ENCODE data around the gene TVP23C.
"Not testable (repeated sequence)": the region's sequence is repeated elsewhere in the genome, so short reads cannot be mapped to it uniquely, and the experiment has no call there.

TVP23C gene

DNA sequence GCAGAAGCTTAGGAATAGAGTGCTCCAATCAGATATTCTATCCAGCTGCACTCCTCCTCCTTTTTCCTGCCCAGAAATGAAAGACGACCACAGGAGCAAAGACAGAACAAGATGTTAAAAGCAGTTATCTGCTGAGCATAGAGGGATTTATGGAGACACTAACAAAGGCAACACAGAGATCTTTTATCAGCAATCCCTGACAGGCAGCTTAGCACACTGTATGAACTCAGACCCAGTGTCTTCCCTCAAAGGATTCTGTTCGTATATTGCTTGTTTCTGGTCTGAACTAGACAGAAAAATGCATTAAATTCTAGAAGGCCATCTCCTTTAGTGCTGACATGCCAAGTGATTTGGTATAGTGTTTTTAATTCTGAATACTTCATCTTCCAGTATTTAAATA lies 16.7 kb downstream of the TVP23C start:
- in situ Hi-C loops (cut with HindIII; ENCODE audit: low pct_unique_long_range_greater_than_20kb, low sequenced_read_pairs); DNase-seq (ENCODE audit: low read depth in 1 of 2, low spot score in 1 of 2): not testable (repeated sequence)

DNA sequence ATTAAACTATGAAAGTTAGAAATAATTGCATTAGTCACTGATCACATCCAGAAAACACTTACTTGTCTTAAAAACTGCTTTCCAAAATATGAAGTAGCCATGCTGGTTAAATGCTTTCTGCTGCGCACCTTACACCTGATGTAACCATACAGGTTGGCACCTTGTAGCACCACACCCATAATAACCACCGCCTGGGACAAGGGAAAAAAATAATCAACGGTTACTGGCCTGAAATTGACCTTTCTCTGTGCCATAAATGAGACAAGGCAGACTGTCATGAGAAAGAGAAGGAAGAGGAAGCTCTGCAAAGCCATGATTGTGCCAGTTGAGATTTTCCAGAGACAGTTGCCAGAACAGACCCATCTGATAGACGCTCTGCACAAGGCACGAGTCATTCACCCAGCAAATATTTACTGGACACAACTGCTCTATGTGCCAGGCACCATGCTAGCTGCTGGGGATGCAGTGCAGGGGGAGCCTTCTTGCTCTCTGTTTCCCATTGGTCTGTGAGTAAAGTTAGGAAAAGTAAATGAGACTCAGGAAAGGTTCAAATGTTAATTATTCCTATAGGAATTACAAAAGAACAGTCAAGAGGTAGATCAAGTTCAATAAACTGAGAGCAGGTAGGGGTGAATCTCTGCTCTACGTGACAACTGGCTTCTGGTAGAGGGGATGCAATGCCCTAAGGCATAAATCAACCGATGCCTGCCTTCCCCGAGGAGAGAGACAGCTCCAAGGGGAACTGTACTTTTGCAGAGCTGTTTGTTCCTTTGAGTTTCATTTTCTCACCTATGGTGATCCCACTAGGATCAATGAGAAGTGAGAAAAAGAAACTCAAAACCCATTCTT lies 22.7 kb downstream of the TVP23C start:
- in situ Hi-C loops (cut with HindIII; ENCODE audit: low pct_unique_long_range_greater_than_20kb, low sequenced_read_pairs); DNase-seq (ENCODE audit: low read depth in 1 of 2, low spot score in 1 of 2): not testable (repeated sequence)

DNA sequence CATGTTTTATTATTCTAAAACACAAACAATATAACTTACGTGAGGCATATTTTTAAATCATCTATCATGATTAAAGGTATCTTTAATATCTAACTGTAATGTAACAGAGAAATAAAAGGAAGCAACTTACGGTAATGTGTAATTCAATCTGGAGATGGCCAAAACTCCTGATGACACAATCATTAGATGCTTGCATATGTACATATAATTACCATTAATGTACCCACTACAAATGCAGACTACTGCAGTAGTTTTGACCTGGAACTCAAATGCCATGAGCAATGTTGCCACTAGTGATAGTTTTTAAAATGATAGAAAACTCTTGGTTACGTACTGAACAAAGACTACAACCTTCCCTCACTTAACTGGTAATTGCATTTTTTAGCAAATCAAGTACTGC lies 30.2 kb downstream of the TVP23C start:
- in situ Hi-C loops (cut with HindIII; ENCODE audit: low pct_unique_long_range_greater_than_20kb, low sequenced_read_pairs), result not testable (repeated sequence)

DNA sequence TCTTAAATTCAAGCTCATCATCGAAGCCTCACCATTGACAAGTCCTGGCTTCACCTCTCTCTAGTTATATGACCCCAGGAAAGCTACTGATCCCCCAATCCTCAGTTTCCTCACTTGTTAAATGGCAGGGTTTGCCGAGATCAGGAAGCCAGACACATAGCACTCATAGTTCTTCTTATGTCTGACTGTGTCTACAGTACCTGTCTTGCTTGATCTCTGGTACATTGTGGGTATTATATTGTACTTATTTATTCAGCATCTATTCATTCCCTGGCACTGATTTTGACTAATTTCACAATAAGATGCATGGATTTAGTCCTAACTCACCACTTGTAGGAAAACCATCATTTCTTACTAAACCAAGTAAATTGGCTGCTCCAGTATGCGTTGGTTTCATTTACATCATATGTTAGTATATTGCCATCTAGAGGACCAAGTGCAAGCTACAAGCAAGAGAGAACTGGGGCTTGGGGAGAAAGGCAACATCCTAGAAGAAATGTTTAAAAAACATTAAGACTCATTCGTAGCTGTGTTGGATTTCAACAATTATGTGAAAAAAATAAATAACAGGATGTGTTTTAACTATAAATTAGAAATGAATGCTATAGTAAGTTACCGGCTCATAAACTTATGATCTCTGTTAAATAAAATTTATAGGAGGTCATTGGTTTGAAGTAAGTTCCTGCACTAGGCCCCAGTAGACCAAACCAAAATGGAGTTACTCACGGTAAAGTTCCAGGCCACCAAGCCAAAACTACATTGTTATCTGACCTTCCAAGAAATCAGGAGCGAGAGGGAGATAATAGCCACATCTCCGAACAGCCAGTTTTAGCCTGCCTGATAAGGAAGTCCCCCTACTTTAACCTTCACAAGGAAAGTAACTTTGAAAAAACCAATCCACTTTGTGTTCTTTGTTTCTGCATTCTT lies 36.7 kb downstream of the TVP23C start:
- in situ Hi-C loops (cut with HindIII; ENCODE audit: low pct_unique_long_range_greater_than_20kb, low sequenced_read_pairs), result not testable (repeated sequence)
- peak in 1 of 2 experiments; percentile 56 for DNase-seq (ENCODE audit: low read depth in 1 of 2, low spot score in 1 of 2)

More for the DNA sequence above, 30.2 kb downstream of the TVP23C start:
- DNase-seq (ENCODE audit: low read depth in 1 of 2, low spot score in 1 of 2), result not testable (repeated sequence)

DNA sequence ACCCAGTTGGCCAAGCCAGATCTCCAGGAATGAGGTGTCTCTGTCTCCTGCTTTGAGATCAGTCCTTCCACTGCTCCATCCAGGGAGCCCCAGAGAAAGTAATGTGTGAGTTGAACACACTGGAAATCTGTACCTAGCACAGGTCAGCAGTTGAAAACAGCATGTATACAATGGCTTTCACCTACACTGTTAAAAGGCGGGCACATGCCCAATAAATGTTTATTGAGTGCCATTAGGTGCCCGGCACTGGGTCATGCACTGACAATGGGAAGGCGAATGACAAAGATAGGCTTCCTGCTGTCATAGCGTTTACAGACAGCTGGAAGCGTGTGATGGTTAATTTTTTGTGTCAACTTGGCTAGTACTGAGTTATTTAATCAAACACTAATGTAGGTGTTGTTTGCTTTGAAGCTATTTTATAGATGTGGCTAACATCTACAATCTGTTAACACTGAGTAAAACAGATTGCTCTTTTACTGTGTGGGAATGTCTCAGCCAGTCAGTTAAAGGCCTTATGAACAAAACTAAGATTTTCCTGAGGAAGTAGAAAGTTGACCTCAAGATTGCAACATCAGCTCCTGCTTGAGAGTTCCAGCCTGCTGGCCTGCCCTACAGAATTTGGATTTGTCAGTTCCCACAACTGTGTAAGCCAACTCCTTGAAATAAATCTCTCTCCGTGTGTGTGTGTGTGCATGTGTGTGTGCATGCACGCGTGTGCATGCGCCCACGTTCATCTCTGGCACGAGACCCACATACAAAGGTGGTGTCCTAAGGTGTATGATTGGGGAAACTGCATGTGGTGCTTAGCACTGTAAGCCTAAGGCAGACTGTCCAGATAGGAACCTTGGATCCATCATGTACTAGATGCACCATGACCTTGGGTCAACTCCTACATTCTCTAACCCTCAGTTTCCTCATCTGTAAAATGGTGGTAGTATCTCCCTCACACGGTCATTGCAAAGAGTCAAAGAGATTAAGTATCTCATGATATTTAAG lies 38.0 kb downstream of the TVP23C start:
- in situ Hi-C loops (cut with HindIII; ENCODE audit: low pct_unique_long_range_greater_than_20kb, low sequenced_read_pairs); DNase-seq (ENCODE audit: low read depth in 1 of 2, low spot score in 1 of 2): not testable (repeated sequence)

DNA sequence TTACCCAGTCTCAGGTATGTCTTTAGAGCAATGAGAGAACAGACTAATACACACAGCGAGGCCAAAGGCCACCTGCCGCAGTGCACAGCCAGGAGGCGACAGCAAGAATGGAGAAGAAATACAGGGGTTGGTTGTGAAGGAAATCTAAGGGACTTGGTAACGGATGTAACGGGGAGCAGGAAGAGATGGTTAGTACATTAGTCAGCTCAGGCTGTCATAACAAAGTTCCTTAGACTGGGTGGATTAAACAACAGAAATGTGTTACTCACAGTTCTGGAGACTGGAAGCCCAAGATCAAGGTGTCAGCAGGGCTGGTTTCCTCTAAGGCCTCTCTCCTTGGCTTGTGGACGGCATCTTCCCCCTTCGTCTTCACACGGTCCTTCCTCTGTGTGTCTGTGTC lies 47.1 kb downstream of the TVP23C start:
- in situ Hi-C loops (cut with HindIII; ENCODE audit: low pct_unique_long_range_greater_than_20kb, low sequenced_read_pairs), result no loop called here
- no peak for DNase-seq (ENCODE audit: low read depth in 1 of 2, low spot score in 1 of 2)

DNA sequence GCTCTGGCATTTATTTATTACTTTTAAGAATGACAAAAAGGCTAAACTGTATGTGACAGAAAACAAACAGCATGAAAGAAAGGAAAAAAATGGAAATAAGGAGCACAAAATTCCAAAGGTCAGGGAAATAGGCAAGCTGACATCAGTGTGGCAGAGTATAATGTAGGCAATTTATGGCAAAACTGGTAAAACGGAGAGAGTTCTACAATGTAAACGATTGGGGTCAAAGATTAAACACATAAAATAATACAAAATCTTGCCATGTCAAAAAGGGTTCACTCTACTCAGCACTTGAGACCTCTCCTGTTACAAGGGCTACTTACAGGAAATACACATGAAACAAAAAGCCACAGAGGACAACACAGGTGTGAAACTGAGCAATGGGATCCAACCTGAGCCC lies 48.8 kb downstream of the TVP23C start:
- in situ Hi-C loops (cut with HindIII; ENCODE audit: low pct_unique_long_range_greater_than_20kb, low sequenced_read_pairs), result no loop called here
- DNase-seq (ENCODE audit: low read depth in 1 of 2, low spot score in 1 of 2), result no peak
- TF ChIP-seq JUND (IDR thresholded peaks at IDR 0.05; ENCODE audit: low read depth), result no peak

More for the DNA sequence above, 47.1 kb downstream of the TVP23C start:
- TF ChIP-seq JUND (IDR thresholded peaks at IDR 0.05; ENCODE audit: low read depth), result no peak

DNA sequence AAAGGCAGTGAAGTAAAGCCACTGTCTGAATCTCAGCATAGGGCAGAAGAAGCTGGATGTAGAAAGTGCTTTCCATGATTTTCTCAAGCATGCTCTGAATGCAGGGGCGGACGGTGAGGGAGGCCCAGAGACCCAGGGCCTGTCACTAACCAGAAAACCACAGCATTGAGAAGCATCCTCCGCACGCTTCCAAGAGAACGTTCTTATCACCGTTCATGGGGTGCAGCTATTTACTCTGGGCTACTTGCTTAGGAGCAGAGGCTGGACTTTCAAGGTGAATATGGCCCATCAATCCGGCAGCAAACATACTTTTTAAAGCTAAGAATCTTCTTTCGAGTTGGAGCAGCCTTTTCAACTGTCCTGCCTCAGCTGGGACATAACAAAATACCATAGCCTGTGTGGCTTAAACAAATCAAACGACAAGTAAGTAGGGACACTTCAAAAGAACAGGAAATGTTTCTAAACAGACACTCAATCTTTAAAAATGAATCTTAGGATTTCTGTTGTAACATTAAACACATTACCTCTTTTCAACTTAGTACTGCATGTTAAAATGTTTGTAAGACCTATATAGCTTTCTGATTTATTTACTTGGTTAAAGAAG lies 49.3 kb downstream of the TVP23C start:
- in situ Hi-C loops (cut with HindIII; ENCODE audit: low pct_unique_long_range_greater_than_20kb, low sequenced_read_pairs), result no loop called here
- DNase-seq (ENCODE audit: low read depth in 1 of 2, low spot score in 1 of 2), result no peak
- TF ChIP-seq JUND (IDR thresholded peaks at IDR 0.05; ENCODE audit: low read depth), result no peak

DNA sequence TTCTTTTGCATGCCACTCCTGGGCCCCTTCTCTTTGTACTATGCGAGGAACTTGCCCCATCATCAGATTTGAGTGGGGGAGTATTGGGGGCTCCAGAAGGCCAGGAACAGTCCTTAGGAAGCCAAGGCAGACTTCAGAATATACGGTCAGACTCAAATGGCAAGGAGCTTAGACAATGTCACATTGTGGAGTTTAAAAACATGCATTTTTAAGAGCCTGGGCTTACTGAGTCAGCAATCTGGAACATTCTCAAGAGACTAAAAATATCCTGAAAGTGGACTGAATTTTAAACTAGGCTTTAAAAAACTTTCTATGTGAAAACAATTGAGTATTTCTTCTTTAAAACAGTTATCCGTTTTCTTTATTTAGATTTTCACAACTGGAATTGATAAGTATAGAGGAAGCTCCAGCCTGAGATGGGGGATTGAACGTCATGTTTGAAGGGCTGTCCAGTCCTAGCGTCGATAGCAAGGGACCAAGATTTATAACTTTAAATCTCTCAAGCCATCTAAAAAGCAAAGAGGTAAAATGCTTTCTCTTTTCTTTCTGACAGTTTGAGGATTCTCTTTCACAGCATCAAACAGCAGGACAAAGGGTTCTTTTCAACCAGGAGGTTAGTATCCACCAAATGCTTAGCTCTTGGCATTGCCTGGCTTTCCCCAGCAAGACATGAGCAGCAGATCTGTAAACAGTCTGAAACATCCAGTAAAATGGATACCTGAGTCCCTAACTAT lies 50.1 kb downstream of the TVP23C start:
- in situ Hi-C loops (cut with HindIII; ENCODE audit: low pct_unique_long_range_greater_than_20kb, low sequenced_read_pairs), result no loop called here
- no peak for DNase-seq (ENCODE audit: low read depth in 1 of 2, low spot score in 1 of 2)
- no peak for TF ChIP-seq JUND (IDR thresholded peaks at IDR 0.05; ENCODE audit: low read depth)

DNA sequence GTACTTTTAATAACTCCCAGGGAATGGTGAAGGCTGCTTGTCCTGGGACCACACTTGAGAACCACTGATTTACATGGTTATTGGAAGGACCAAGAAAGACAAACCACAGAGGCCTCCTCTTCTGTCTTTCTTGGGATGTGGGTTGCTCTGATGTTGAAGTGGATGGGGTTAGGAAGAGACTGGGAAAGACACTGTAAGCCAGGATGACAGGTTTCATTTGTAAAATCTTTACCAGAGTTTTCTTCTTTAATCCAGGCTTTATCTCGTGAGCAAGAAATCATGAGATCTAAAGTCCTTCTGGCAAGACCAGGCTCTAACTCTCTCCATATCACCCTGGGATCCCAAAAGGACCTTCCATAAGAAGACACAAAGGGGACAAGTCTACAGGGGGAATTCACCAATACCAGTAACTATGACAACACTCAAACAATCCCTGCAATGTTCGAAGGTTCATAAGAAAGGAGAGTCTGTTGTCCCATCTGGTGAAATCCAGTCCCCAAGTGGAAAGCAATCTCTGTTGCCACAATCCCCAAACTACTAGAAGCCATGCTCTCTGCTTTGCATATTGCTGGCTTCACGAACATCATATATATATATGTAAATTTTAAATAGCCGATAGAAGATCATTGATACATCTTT lies 51.1 kb downstream of the TVP23C start:
- in situ Hi-C loops (cut with HindIII; ENCODE audit: low pct_unique_long_range_greater_than_20kb, low sequenced_read_pairs), result no loop called here
- no peak for DNase-seq (ENCODE audit: low read depth in 1 of 2, low spot score in 1 of 2)

DNA sequence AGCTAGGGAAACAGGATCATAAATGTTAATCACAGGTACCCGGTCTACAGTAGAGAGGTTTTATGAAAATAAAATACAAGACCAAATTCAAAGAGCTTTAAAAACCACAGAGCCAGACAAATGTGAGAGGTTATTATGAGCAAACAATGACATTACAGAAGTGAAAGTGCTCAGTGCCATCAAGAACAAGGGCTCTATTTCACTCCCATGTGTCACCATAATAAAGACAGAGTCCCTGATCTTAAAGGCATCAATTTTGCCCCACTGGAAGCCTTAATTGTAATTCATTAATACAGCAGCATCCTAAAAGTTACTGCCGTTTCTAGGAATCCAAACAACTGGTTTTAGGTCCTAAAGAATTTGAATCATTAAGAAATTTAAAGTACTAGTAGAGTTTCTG lies 52.1 kb downstream of the TVP23C start:
- TF ChIP-seq JUND (IDR thresholded peaks at IDR 0.05; ENCODE audit: low read depth), result no peak
- no peak for DNase-seq (ENCODE audit: low read depth in 1 of 2, low spot score in 1 of 2)
- in situ Hi-C loops (cut with HindIII; ENCODE audit: low pct_unique_long_range_greater_than_20kb, low sequenced_read_pairs), result no loop called here

More for the DNA sequence above, 51.1 kb downstream of the TVP23C start:
- TF ChIP-seq JUND (IDR thresholded peaks at IDR 0.05; ENCODE audit: low read depth), result no peak

Measured in T47D (cell line).